Glutamatergic neuron (in vitro differentiated cells): ENCODE results near the gene GMCL2. TPM values are rescaled to one million over a fixed set of nuclear protein-coding genes. Genes with fewer than 3 reads are reported as not detected.

Experiments
- DNase-seq: peaks from one replicate; pipeline ENCODE4 v3.0.0; 2022
- H3K27ac Mint-ChIP-seq: one replicate; pipeline ENCODE4 v1.8.0; 2020; ENCODE audit warnings: mild to moderate bottlenecking, mixed read lengths, inconsistent platforms; ENCODE audit not compliant: unreplicated experiment
- H3K27me3 Mint-ChIP-seq: one replicate; pipeline ENCODE4 v1.8.0; 2020; ENCODE audit warnings: mild to moderate bottlenecking, moderate library complexity, mixed read lengths, inconsistent platforms; ENCODE audit not compliant: unreplicated experiment
- H3K36me3 Mint-ChIP-seq: one replicate; pipeline ENCODE4 v1.8.0; 2020; ENCODE audit warnings: mild to moderate bottlenecking, mixed read lengths, inconsistent platforms; ENCODE audit not compliant: unreplicated experiment
- H3K4me1 Mint-ChIP-seq: one replicate; pipeline ENCODE4 v1.8.0; 2020; ENCODE audit warnings: mild to moderate bottlenecking, low read depth, mixed read lengths, inconsistent platforms; ENCODE audit not compliant: unreplicated experiment
- H3K4me3 Mint-ChIP-seq: one replicate; pipeline ENCODE4 v1.8.0; 2020; ENCODE audit warnings: mild to moderate bottlenecking, mixed read lengths, inconsistent platforms; ENCODE audit not compliant: unreplicated experiment
- H3K9me3 Mint-ChIP-seq: one replicate; pipeline ENCODE4 v1.8.0; 2020; ENCODE audit warnings: mild to moderate bottlenecking, moderate library complexity, mixed read lengths, inconsistent platforms; ENCODE audit not compliant: unreplicated experiment
- CTCF ChIP-seq: fragments of 200-600 bp; sonication (generic); IDR thresholded peaks from one replicate; pipeline ENCODE4 v1.5.0; 2021; ENCODE audit not compliant: partially characterized antibody, unreplicated experiment
- total RNA-seq: library from RNA; stranded (reverse); fragmentation: NEBNext Ultra II Directional; extraction: Animal tissue kit (Norgen Biotek cat#: 25700); gene quantifications from one replicate; pipeline ENCODE4 v1.2.1, GENCODE V29; 2021; ENCODE audit not compliant: unreplicated experiment

The GMCL2 gene
- total RNA-seq, 1 donor from 2014 or later = not detected

- no peaks in the 10 kb centered on the region for H3K36me3 Mint-ChIP-seq
- peaks cover 3% of the 10 kb centered on the region for H3K4me1 Mint-ChIP-seq
- no peak for DNase-seq
- peaks cover 11% of the 10 kb centered on the region for H3K27me3 Mint-ChIP-seq
- peak overlapping the region; percentile 76 for H3K27ac Mint-ChIP-seq
- peak overlapping the region; percentile 95 for H3K4me3 Mint-ChIP-seq
- H3K9me3 Mint-ChIP-seq = peaks cover 4% of the 10 kb centered on the region
- TF ChIP-seq CTCF = no peak
Measured at GRCh38 chr5:178152491-178153444, 34.4 kb downstream of the GMCL2 start.

GRCh38 chr5:178150977-178151734, 36.0 kb downstream of the GMCL2 start:
- H3K9me3 Mint-ChIP-seq = peaks cover 4% of the 10 kb centered on the region
- peaks cover 3% of the 10 kb centered on the region for H3K4me1 Mint-ChIP-seq
- DNase-seq = no peak
- no peaks in the 10 kb centered on the region for H3K36me3 Mint-ChIP-seq
- peaks cover 11% of the 10 kb centered on the region for H3K27me3 Mint-ChIP-seq
- no peak overlapping the region for H3K4me3 Mint-ChIP-seq
- TF ChIP-seq CTCF = no peak
- H3K27ac Mint-ChIP-seq = peak overlapping the region; percentile 6

GRCh38 chr5:178149199-178149932, 37.8 kb downstream of the GMCL2 start:
- H3K27me3 Mint-ChIP-seq = peaks cover 11% of the 10 kb centered on the region
- H3K36me3 Mint-ChIP-seq = no peaks in the 10 kb centered on the region
- H3K27ac Mint-ChIP-seq = no peak overlapping the region
- H3K9me3 Mint-ChIP-seq = peaks cover 4% of the 10 kb centered on the region
- TF ChIP-seq CTCF = no peak
- DNase-seq = no peak
- H3K4me1 Mint-ChIP-seq = peaks cover 5% of the 10 kb centered on the region
- no peak overlapping the region for H3K4me3 Mint-ChIP-seq

- DNase-seq = no peak
- Mint-ChIP-seq H3K27ac (no peak overlapping the region), H3K27me3 (peaks cover 9% of the 10 kb centered on the region), H3K9me3 (peaks cover 2% of the 10 kb centered on the region), H3K4me3 (no peak overlapping the region), H3K36me3 (no peaks in the 10 kb centered on the region), H3K4me1 (peaks cover 5% of the 10 kb centered on the region)
- no peak for TF ChIP-seq CTCF
Measured at GRCh38 chr5:178147406-178147805, 39.8 kb downstream of the GMCL2 start.
